CD14-positive monocyte (primary cell): ENCODE data around the gene RASSF1. TPM values are rescaled to one million over a fixed set of nuclear protein-coding genes. Genes with fewer than 3 reads are reported as not detected.

Experiments
- DNase-seq, 3 donors: peaks; one replicate each; pipeline ENCODE4 v3.0.0-alpha.2; 2011 to 2022
- H2AFZ ChIP-seq: 2 replicates; pipeline ENCODE4 v1.6.0; 2012; ENCODE audit warnings: mild to moderate bottlenecking, low read depth, low read length, inconsistent platforms; ENCODE audit not compliant: insufficient read depth, poor library complexity, severe bottlenecking
- H3K27ac ChIP-seq, 2 donors: 1 replicate in 1 of 2; 2 replicates in 1 of 2; pipeline ENCODE4 v1.5.1; 2012 to 2013; ENCODE audit warnings: low read length in 2 of 2, control low read depth in 1 of 2, inconsistent platforms in 1 of 2, low read depth in 1 of 2, mild to moderate bottlenecking in 1 of 2
- H3K27me3 ChIP-seq, 2 donors: one replicate each; pipeline versions ENCODE4 v1.6.0 to v1.6.1; 2011 to 2013; ENCODE audit warnings: low read length in 2 of 2; ENCODE audit not compliant: control insufficient read depth in 2 of 2, insufficient read depth in 2 of 2
- H3K36me3 ChIP-seq, 2 donors: replicated peaks in 1 of 2; 1 replicate in 1 of 2; 2 replicates in 1 of 2; pipeline versions ENCODE4 v1.5.1 to v1.6.1; 2012 to 2013; ENCODE audit warnings: low read length in 2 of 2, control low read depth in 1 of 2, inconsistent platforms in 1 of 2, mild to moderate bottlenecking in 1 of 2; ENCODE audit not compliant: insufficient read depth in 2 of 2, control insufficient read depth in 1 of 2
- H3K4me1 ChIP-seq, 2 donors: 1 replicate in 1 of 2; 2 replicates in 1 of 2; pipeline versions ENCODE4 v1.5.1 to v1.6.1; 2012 to 2013; ENCODE audit warnings: low read length in 2 of 2, control low read depth in 1 of 2, inconsistent platforms in 1 of 2, mild to moderate bottlenecking in 1 of 2, moderate library complexity in 1 of 2; ENCODE audit not compliant: insufficient read depth in 2 of 2, control insufficient read depth in 1 of 2
- H3K4me2 ChIP-seq: replicated peaks from 2 replicates; pipeline ENCODE3; 2012; ENCODE audit warnings: low read length, moderate library complexity, mild to moderate bottlenecking; ENCODE audit not compliant: poor library complexity, severe bottlenecking; ENCODE audit errors: extremely low read depth
- H3K4me3 ChIP-seq, 3 experiments: fragments of 200-600 bp in 1 of 3; sonication (generic) in 1 of 3; replicated peaks in 1 of 3; 1 replicate in 2 of 3; 2 replicates in 1 of 3; pipeline ENCODE4 v1.5.1; 2011 to 2013; ENCODE audit warnings: low read length in 3 of 3, mild to moderate bottlenecking in 3 of 3, control low read depth in 2 of 3, low read depth in 2 of 3, inconsistent platforms in 1 of 3, moderate library complexity in 1 of 3
- H3K79me2 ChIP-seq: 2 replicates; pipeline ENCODE4 v1.6.0; 2012; ENCODE audit warnings: mild to moderate bottlenecking, control low read depth, inconsistent platforms, low read length, moderate library complexity; ENCODE audit not compliant: insufficient read depth
- H3K9ac ChIP-seq: 2 replicates; pipeline ENCODE4 v1.6.0; 2017; ENCODE audit warnings: low read length, mild to moderate bottlenecking; ENCODE audit not compliant: insufficient read depth, poor library complexity, severe bottlenecking
- H3K9me3 ChIP-seq, 2 donors: replicated peaks in 1 of 2; 1 replicate in 1 of 2; 2 replicates in 1 of 2; pipeline versions ENCODE4 v1.5.1 to v1.6.1; 2012 to 2013; ENCODE audit warnings: low read length in 2 of 2, control low read depth in 1 of 2; ENCODE audit not compliant: control insufficient read depth in 1 of 2, insufficient read depth in 1 of 2
- H4K20me1 ChIP-seq: 2 replicates; pipeline ENCODE4 v1.6.0; 2012; ENCODE audit warnings: mild to moderate bottlenecking, low read length, control low read depth, moderate library complexity; ENCODE audit not compliant: insufficient read depth
- H3K27ac Mint-ChIP-seq, 7 donors: one replicate each; pipeline ENCODE4 v1.8.0; 2020; ENCODE audit warnings: mild to moderate bottlenecking in 7 of 7, mixed read lengths in 7 of 7, moderate library complexity in 6 of 7, inconsistent platforms in 2 of 7
- H3K27me3 Mint-ChIP-seq, 3 donors: one replicate each; pipeline ENCODE4 v1.8.0; 2021 to 2022; ENCODE audit warnings: low read depth in 3 of 3, mild to moderate bottlenecking in 3 of 3, mixed read lengths in 3 of 3, moderate library complexity in 3 of 3, inconsistent platforms in 1 of 3
- H3K36me3 Mint-ChIP-seq, 2 donors: one replicate each; pipeline ENCODE4 v1.8.0; 2020; ENCODE audit warnings: mixed read lengths in 2 of 2, inconsistent platforms in 1 of 2, mild to moderate bottlenecking in 1 of 2
- H3K4me1 Mint-ChIP-seq: one replicate; pipeline ENCODE4 v1.8.0; 2020; ENCODE audit warnings: mild to moderate bottlenecking, mixed read lengths
- H3K4me3 Mint-ChIP-seq, 2 donors: one replicate each; pipeline ENCODE4 v1.8.0; 2020; ENCODE audit warnings: mild to moderate bottlenecking in 2 of 2, mixed read lengths in 2 of 2, moderate library complexity in 1 of 2
- H3K9me3 Mint-ChIP-seq, 7 donors: one replicate each; pipeline ENCODE4 v1.8.0; 2020 to 2022; ENCODE audit warnings: mixed read lengths in 7 of 7, mild to moderate bottlenecking in 6 of 7, moderate library complexity in 6 of 7, inconsistent platforms in 2 of 7
- WGBS: methylation state at CpG from one replicate; pipeline ENCODE4 v1.1.5; 2013; ENCODE audit warnings: missing lambda C conversion rate; ENCODE audit not compliant: insufficient coverage; 5-methylcytosine and 5-hydroxymethylcytosine counted together
- intact Hi-C, 2 donors: fragments of 100-400 bp; cut with micrococcal nuclease; formaldehyde crosslinking; loops; one replicate each; pipeline versions ENCODE4 v1.15.0 to v1.15.1; 2023
- polyA plus RNA-seq, 3 donors: library from polyadenylated mRNA; depleted of rRNA in 1 of 3; unstranded in 2 of 3; stranded (reverse) in 1 of 3; fragments of 300-500 nt in 2 of 3; fragments of >200 nt in 1 of 3; fragmentation: Illumina TruSeq in 2 of 3; gene quantifications; 1 replicate in 2 of 3; 2 replicates in 1 of 3; pipeline ENCODE4 v1.2.3, GENCODE V29; 2012 to 2021
- TF ChIP-seq, protein P1 (sequence below): fragments of 200-600 bp; IDR thresholded peaks from one replicate; pipeline ENCODE4 v1.8.0; 2022; ENCODE audit warnings: antibody characterized with exemption, mild to moderate bottlenecking

The RASSF1 gene
- polyA plus RNA-seq, 3 donors = 16.0 to 229 (median 24.0) TPM

DNA sequence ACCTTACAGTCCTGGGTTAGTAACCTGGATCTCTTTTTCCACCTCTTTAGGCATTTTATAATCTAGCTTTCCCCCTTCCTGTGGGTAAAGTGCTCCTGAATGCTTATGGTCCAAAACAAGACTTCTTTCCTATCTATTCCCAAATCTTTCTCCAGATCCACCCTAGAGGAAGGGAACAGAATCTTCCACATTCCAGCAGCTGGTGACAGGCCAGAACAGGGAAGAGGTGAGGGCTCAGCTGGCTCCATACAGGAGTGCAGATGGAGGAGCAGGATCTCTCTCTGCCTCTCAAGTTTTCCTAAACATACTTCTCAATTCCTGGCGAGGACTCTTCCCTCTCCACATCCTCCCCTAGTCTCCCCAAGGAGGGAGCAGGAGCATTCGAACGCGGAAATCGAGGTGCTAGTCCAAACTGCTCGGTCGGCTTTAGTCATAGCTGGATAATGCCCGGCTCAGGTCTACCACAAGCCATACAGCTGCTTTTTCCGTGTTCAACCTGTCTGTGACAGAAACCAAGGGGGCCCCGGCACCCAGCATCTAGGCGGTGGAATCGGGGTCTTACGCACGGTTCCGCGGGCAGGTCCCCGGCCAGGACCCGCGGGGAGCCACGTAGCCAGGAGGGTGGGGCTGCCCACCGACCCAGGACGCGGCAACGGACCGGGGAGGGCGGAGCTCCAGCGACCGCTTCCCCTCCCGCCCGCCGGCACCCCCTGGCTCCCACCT, 4.0 kb downstream of the RASSF1 start:
- H3K9me3 ChIP-seq = no peaks in the 10 kb centered on the region
- no peaks in the 10 kb centered on the region for H3K27me3 ChIP-seq
- peak overlapping the region; percentile 62 for H2AFZ ChIP-seq
- Mint-ChIP-seq H3K36me3 (peaks cover 28 to 52% of the 10 kb centered on the region in 2 donors), H3K27ac (peak overlapping the region; percentile 90 to 99 (median 95)), H3K9me3 (no peaks in the 10 kb centered on the region), H3K4me1 (peaks cover 55% of the 10 kb centered on the region), H3K27me3 (no peaks in the 10 kb centered on the region), H3K4me3 (peak overlapping the region; percentile 79 to 96)
- peak overlapping the region; percentile 94 for H3K9ac ChIP-seq
- peak overlapping the region; percentile 84 to 98 for H3K27ac ChIP-seq
- H3K36me3 ChIP-seq = peaks cover 21 to 47% of the 10 kb centered on the region in 2 donors
- no peak for DNase-seq
- 6% methylated on average over 31 of the region's 31 CpGs for WGBS
- H4K20me1 ChIP-seq = peaks cover 56% of the 10 kb centered on the region
- TF ChIP-seq, protein P1, sequence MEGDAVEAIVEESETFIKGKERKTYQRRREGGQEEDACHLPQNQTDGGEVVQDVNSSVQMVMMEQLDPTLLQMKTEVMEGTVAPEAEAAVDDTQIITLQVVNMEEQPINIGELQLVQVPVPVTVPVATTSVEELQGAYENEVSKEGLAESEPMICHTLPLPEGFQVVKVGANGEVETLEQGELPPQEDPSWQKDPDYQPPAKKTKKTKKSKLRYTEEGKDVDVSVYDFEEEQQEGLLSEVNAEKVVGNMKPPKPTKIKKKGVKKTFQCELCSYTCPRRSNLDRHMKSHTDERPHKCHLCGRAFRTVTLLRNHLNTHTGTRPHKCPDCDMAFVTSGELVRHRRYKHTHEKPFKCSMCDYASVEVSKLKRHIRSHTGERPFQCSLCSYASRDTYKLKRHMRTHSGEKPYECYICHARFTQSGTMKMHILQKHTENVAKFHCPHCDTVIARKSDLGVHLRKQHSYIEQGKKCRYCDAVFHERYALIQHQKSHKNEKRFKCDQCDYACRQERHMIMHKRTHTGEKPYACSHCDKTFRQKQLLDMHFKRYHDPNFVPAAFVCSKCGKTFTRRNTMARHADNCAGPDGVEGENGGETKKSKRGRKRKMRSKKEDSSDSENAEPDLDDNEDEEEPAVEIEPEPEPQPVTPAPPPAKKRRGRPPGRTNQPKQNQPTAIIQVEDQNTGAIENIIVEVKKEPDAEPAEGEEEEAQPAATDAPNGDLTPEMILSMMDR = no peak
- peaks cover 64 to 69% of the 10 kb centered on the region in 2 donors for H3K4me1 ChIP-seq
- peak overlapping the region; percentile 95 for H3K4me2 ChIP-seq
- peak overlapping the region; percentile 50 to 94 (median 50) for H3K4me3 ChIP-seq
- H3K79me2 ChIP-seq = peaks cover 97% of the 10 kb centered on the region
- intact Hi-C loops = loop anchor here (5.0 kb wide), 1 partner anchor 39 kb away; the partner anchor contains the start of genes HYAL3 (in 2 of the 2) and NAA80 (in 2 of the 2)

- Mint-ChIP-seq H3K36me3 (peaks cover 50 to 73% of the 10 kb centered on the region in 2 donors), H3K4me3 (no peak overlapping the region), H3K27ac (peak overlapping the region; percentile 26 to 86 (median 80)), H3K4me1 (peaks cover 41% of the 10 kb centered on the region), H3K27me3 (peaks cover 0 to under 1% (median 0%) of the 10 kb centered on the region in 3 donors), H3K9me3 (no peaks in the 10 kb centered on the region)
- peaks cover 78% of the 10 kb centered on the region for H4K20me1 ChIP-seq
- no peaks in the 10 kb centered on the region for H3K9me3 ChIP-seq
- no peaks in the 10 kb centered on the region for H3K27me3 ChIP-seq
- no peak overlapping the region for H3K4me2 ChIP-seq
- 84% methylated on average over 4 of the region's 5 CpGs for WGBS
- H2AFZ ChIP-seq = no peak overlapping the region
- H3K79me2 ChIP-seq = peaks cover 93% of the 10 kb centered on the region
- H3K9ac ChIP-seq = no peak overlapping the region
- H3K4me1 ChIP-seq = peaks cover 48% of the 10 kb centered on the region in 2 donors
- intact Hi-C loops = loop anchor here (5.0 kb wide), 1 partner anchor 37 kb away; the partner anchor contains the start of genes HYAL3 (in 2 of the 2) and NAA80 (in 2 of the 2)
- TF ChIP-seq, protein P1 = no peak
- no peak for DNase-seq
- peak overlapping the region; percentile 39 to 84 for H3K27ac ChIP-seq
- peaks cover 42 to 68% of the 10 kb centered on the region in 2 donors for H3K36me3 ChIP-seq
- H3K4me3 ChIP-seq = no peak overlapping the region
Observed at GRCh38 chr3:50334339-50335075, 6.1 kb downstream of the RASSF1 start.
